ELR (cell line): ENCODE data around the gene FBRSL1.

ENCODE experiments used
- DNase-seq: peaks from one replicate; pipeline ENCODE4 v3.0.0-alpha.2; 2015; ENCODE audit warnings: low read depth

The FBRSL1 gene

DNA sequence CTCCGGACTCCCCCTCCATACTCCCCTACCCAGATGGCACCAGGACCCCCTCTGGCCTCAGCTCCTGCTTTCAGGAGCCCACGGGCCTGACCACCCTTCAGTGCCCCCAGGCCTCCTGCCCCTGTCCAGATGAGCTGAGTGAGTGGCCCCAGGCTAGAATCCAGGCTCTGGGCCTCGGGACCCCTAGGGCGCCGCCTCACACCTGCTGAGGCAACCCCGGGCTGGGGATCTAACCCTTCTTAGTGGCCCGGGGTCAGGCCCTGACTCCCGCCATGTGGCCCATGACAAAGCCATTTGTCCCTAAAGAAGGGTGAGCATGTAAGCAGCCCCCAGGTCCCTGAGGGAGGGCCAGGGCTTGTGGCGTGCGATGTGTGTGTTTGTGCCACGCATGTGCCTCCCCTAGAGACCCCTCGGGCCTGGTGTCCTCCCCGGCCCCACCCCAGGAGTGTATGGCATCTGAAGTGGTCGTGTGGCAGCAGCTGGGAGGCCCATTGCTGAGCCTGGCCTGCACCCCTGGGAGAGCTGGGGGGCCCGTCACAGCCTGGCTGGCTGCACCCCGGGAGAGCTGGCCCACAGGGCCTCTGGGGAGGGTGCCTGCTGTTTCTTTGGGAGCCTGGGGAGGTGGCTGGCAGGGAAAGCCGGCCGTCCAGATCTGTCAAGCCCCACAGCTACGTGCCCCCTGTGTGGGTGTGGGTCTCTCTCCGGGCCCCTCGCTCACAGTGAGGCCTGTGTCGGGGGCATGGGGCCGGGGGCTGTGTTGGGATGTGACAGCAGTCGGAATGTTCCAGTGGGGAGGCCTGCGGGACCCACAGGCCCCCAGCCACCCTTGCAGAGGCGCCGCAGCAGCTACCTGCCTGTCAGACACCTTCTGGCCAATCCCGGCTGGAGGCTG, 7.8 kb downstream of the FBRSL1 start:
- no peak for DNase-seq

- no peak for DNase-seq
Measured at GRCh38 chr12:132498931-132499330, 9.0 kb downstream of the FBRSL1 start.

DNA sequence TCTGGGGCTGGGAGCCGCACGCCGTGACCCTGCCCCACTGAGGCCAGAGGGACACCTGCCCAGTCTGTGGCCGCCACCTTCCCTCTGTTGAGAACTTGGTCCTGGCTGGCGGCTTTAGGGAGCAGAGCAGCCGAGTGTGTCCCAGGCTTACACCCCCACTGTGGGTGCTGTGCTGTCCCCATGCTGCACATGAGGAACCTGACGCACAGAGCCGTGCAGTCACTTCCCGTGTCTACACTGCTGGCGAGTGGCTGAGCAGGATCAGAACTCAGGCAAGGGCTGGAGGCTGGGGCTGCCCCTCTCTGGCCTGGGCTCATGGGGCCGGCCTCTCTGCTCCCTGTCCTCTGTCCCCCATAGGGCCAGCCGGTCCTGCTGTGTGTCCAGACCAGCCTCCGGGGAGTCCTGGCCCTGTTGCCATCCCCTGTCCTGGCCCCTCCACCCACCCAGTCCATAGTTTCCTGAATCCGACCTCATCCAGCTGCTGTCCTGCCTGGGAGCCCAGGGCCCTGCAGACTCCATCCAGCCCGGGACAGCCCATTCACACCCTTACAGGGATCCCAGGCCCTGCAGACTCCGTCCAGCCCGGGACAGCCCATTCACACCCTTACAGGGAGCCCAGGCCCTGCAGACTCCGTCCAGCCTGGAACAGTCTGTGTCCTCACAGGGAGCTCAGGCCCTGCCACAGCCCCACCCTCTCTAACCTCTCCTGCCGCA, 10.3 kb downstream of the FBRSL1 start:
- DNase-seq = no peak

DNA sequence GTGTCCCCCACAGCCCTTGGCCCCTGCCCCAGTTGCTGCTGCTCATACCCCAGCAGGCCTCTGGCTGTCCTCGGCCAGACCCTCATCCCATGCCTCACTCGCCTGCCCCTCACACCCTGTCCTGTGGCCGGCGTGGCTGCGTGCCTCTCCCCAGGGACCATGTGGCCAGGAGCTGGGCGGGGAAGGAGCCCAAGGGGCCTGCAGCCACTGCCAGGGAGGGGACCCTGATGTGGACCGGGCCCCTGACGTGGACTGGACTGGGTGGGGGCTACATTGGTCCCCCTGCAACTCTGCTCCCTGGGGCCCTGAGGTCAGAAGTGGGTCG, 10.9 kb downstream of the FBRSL1 start:
- DNase-seq = no peak

- no peak for DNase-seq
Measured at GRCh38 chr12:132501204-132501940, 11.4 kb downstream of the FBRSL1 start.

DNA sequence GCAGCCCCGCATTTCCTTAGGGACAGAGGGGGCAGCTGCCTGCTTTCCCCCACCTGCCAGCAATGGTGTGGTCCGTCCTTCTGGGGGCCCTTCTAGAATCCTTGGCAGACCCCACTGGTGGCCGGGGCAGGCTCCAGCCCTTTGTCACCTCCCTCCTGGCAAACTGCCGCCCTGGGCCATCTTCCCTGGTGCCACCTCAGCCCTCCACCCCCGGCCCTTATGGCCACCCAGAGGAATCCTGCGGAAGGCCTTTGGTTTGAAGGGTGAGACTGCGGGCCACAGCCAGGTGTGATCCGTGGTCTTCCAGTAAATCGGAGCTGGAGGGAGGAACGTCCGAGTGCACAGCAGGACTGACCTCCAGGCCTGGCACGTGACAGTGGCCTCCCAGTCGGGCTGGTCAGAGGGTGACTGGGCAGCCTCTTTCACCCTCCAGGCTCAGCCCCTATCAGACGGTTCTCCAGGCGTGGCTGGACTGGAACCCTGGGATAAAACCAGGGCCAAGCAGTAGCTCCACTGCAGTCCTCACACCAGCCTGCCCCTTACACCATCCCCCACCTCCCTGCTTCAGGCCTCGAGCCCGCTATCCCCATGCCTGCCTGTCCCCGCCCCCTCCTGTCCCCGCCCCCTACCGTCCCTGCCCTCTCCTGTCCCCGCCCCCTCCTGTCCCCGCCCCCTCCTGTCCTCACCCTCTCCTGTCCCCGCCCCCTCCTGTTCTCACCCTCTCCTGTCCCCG, 12.4 kb downstream of the FBRSL1 start:
- no peak for DNase-seq

DNA sequence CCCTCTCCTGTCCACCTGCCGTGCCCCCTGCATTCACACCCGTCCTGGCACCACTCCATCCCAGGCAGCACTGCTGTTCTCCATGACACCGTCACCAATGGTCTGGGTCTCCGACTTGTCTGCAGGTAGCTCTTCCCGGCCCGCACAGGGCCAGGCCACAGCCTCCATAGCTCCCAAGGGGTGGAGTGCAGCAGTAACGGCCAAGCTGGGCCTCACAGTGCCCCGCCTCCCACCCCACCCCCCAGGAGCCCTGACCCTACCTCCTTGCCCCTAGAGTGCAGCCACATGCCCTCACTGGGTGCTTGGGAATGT, 12.9 kb downstream of the FBRSL1 start:
- no peak for DNase-seq

DNA sequence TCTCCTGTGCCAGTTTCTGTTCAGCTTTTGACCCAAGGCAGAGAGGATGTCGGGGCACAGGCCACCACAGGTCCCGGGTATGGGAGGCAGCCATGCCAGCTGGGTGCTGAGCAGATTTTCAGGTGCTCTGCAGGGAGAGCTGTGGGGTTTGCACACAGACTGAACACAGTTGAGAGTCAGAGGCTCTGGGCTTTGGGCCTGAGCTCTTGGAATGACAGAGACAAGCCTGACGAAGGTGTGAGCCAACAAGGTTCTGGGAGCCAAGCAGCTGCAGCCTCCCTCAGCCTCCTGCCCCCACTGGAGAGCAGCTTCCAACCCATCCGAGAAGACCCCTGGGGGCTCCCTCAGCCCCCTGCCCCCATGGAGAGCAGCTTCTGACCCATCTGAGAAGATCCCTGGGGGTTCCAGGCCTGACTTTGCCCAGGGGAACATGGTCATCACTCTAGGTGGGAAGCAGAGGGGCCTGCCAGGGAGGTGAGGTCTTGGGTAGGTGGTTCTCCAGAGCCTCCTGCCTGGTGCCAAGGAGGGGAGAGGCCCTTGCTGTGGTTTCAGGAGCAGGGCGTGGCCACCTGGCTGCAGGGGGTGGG, 13.8 kb downstream of the FBRSL1 start:
- peak; percentile 67 for DNase-seq

- no peak for DNase-seq
Measured at GRCh38 chr12:132505105-132505851, 15.3 kb downstream of the FBRSL1 start.

- no peak for DNase-seq
Measured at GRCh38 chr12:132505852-132506219, 15.9 kb downstream of the FBRSL1 start.

DNA sequence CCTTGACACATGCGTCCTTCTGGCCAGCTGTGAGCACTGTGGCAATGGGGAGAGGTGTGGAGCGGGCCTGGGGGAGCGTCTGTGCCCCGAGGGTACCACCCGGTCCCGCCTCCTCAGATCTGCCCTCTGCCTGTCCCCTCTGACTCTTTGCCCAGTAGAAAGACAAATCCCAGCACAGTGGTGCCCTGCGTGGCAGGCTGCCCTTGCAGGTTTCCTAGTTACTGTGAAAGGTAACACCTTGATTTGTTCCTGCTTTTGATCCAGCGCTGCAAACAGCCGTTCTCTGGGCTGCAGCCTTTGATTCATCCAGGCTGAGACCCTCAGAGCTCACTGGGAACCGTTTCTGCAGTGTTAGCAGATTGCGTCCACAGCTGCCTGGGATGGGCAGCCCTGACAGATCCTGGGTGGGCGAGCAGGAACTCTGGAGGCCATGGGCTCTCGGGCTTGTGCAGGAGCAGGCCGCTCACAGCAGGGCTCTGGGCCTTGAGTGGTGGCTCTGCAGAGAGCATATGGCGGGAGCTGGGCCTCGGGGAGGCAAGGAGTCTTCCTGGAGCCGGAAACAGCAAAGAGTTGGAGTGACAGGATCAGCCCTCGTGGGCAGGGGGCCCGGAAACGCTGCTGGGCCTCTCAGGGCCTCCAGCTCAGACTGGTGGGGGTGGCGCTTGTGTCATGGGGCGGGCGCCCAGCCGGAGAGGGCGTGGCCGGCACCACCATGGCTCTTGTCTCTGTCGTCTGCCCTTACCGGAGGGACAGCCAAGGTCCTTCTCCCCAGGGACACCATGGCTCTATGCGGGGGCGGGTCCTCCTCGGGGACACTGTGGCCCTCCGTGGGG, 16.6 kb downstream of the FBRSL1 start:
- peak; percentile 43 for DNase-seq

DNA sequence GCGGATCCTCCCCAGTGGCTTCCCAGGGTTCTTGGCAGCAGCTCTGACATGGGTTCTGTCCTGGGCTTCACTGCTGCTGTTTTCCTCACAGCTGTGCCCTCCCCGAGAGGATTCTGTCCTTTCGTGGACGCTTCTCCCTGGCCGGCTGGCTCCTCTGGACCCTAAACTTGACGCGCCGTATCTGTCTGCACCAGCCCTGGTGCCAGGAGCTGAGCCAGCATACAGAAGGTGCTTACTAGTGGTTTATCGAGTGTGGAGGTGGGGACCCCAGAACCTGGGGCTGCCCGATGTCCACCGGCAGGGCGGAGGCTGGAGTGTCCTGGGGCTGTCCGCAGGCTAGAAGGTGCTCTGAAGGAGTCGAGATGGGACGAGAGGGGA, 17.2 kb downstream of the FBRSL1 start:
- no peak for DNase-seq

GRCh38 chr12:132507656-132508490, 17.9 kb downstream of the FBRSL1 start:
- DNase-seq = no peak

GRCh38 chr12:132508491-132508740, 18.5 kb downstream of the FBRSL1 start:
- DNase-seq = no peak

GRCh38 chr12:132508860-132509732, 19.1 kb downstream of the FBRSL1 start:
- no peak for DNase-seq

DNA sequence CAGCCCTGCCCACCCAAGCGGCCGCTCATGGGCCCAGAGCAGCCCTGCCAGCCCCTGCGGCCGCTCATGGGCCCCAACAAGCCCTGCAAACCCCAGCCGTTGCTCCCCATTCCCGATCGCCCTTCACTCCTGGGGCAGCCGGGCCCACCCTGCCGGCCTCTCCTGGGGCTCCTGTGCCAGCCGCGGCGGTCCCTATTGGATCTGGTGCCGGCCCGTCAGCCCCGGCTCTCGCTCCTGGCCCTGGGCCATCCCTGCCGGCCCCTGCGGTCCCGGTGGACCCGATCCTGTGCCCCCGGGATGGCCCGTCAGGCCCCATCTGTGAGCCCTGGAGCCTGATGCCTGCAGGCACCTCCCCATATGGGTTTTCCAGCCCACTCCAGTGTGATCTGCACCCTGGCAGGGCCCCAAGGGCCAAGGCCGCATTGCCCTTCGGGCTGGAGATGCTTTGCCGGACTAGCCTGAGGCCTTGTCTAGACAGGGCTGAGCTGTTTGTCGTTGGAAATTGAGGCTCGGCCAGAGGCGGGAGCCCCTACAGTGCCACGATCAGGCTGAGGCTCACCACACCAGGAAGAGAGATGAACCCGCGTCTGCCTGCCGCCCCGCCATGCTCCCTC, 20.3 kb downstream of the FBRSL1 start:
- DNase-seq = no peak

DNA sequence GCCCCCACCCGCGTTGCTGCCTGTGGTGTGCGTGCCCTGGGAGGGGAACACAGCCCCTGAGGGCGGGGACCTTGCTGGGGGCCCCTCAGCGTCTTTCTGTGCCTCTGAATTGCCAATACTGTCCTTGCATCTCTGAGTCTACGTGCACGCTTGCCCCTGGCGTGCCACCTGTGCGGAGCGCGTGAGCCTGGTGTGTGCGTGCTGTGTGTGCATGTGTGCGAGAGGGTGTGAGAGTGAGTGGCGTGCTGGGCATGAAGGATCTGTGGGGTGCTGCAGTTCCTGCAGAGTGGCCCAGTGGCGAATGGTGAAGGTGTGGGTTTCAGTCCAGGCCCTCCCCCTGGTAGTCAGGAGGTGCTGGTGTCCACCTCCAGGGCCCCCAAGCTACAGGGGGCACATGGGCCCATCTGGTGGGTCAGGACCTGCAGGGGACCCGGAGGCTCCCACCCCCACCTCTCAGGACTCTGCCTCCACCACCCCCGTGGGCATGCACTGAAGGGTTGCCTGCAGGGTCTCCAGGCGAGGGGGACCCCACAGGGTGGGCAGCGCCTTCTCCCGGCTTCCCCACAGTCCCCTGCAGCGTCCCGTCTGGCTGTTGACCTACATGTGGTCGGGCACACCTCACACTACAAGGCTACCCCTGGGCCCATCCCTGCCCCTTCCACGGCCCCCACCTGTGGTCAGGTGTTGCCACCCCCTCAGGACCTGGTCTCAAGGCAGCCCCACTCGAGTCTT, 21.0 kb downstream of the FBRSL1 start:
- no peak for DNase-seq
